A204.1 (cell line): ENCODE data around the gene LGALS12.

Source experiments
- FAIRE-seq: peaks from 2 replicates; lab custom pipeline; 2012; peaks lifted over from hg19 to GRCh38; lab: Jason Lieb, UNC

Gene LGALS12

GRCh38 chr11:63563201-63564055 is 57.5 kb downstream of the LGALS12 start, which contains the start of gene PLAAT2:
PLAAT2 (minus strand) TSS chr11:63563379; CDS start chr11:63563324, 55 bp downstream.
- no peak for FAIRE-seq

DNA sequence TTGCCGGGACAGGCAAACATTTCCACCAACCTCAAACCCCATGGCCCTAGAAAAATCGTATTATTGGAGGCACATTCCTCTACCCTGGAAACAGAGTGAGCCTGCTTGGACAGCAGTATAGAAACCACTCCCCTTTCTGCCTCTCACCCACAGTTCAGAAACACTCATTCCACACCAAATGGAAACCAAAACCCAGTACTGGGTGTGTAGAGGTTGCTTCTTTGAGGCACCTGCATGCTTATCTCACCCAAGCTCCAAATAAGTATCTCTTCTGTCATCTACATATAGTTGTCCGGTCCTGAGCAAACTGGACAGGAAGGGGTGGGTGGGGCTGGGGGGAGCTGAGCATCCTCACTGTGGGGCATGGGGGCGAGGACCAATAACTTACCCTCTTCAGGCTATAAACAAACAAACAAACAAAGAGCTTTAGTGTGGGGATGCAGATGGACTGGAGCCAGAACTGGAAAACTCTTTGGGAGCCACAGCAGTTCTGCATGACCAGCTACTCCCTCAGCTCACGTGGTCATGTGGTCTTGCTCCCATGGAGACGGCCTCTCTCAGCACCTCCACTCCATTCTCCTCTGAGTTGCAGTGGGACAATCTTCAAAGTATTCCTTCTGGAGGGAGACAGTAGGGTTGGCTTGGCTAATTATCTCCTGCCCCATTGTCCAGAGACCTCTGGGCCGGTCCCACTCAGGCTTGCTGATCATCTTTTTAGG is 58.3 kb downstream of the LGALS12 start:
- no peak for FAIRE-seq

DNA sequence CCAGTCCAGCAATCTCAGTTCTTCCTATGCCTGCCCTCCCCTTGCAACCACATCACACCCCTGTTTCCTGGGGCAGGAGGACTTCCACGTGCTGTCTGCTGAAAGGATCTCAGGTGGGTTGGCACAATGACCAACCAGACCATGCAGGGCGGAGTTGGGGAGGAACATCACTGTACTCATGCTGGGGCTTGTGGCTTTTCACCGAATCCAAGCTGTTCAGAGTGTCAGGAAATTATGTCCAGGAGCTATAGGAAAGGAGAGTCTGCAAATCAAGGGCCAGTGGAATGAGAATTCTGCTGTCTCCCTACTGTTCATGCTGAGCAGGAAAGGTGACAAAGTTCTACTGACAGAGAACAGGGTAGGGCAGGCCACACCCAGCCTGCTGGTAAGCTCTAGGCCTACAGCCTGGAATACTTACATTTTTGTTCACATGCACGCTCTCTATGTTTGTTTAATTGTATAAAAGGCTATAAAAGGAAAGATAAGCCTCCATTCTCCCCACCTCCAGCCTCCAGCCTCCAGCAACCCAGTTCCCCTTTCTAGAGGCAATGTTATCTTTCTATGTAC is 59.0 kb downstream of the LGALS12 start:
- FAIRE-seq = no peak
